GM18507 (cell line): Measurements from ENCODE around the gene KCTD17.

Experiments used
- DNase-seq: peaks from one replicate; pipeline ENCODE4 v3.0.0; 2011; ENCODE audit warnings: low read depth; ENCODE audit not compliant: insufficient read length; ENCODE audit errors: extremely low spot score
- FAIRE-seq: peaks from 2 replicates; lab custom pipeline; 2011; peaks lifted over from hg19 to GRCh38; lab: Jason Lieb, UNC

Gene KCTD17

DNA sequence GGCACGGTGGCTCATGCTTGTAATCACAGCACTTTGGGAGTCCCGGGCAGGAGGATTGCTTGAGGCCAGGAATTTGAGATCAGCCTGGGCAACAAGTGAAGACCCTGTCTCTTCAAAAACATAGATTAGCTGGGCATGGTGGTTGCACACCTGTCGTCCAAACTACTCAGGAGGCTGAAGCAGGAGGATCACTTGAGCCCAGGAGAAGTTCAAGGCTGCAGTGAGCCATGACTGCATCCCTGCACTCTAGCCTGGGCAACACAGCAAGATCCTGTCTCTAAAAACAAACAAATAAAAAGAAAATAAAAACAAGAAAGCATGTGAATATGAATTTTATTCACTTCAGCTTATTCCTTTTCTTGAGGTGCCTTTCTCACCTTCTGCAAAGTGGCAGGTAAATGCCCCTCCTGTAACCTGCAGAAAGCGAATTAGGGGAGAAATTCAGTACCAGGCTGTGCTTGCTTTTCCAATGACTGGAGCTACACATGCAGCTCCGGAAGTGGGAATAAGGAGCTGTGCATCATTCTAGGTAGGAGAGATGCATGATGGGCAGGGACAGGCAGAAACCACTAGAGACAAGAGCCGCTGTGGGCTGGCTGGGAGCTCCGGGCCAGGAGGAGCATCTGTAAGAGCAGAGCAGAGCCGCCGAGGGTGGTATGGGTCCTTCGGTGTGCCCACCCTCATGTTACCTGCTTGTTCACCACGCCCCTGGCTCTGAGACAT, 14.7 kb upstream of the KCTD17 start:
- DNase-seq (no peak), FAIRE-seq (no peak)

DNA sequence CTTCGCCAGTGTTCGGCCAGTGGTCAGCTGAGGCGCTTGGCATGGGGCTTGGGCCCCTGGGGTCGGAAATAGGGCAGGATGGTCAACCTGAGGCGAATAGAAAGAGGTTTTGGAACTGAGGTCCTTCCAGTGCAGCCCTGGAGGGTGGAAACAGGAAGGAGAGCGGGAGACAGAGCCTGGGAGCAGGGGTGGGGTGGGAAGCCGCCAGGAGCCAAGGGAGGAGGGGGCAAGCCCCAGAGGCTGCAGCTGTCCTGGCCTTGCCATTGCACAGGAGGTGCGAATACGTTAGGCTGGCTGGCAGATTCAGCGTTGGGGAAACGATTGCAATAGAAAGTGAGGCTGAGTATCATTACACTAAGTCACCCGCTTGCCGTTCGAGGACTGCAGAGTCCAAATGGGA, 13.9 kb upstream of the KCTD17 start:
- no peak for FAIRE-seq
- no peak for DNase-seq

DNA sequence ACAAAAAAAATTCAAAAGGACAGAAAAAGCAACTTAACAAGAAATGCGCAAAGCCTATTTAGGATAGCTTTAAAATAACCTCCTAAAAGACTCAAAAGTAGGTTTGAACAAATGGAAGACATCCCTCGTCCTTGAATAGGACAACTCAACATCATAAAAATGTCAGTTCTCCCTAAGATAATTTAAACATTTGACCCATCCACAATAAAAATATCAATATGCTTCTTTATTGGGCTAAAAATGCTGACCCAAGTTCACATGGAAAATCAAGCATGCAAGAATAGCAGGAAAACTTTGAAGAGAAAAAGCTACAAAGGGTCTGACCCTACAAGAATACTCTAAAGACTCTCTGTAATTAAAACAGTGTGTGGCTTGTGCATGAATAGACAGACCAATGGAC, 12.1 kb upstream of the KCTD17 start:
- no peak for FAIRE-seq

DNA sequence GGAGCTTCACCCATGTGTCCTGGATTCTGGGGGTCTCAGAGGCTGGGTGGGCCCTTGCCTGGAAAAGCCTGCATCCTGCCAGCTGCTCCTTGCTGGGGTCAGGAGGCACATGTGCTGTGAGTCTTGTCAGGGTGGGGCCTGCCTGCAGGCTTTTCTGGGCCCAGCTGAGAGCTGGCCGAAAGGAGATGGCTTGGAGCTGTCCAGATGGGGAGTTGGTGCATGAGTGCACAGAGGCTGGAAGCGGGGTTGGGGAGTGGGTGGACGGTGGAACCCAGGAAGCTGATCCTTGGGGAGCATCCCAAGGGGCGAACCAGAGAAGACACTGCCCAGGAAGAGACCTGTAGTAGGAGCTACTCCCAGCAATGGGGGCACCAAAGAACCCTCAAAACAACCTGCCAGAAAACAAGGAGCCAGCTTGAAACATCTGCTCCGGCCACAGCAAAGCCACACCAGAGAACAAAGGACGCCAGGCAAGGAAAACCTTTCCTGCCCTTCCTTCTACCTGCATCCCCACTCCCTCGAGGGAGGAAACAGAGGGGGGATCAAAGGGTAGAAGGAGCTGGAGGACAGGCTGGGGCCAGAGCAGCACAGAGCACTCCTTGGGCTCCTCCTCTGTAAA, 8.2 kb upstream of the KCTD17 start:
- FAIRE-seq (no peak), DNase-seq (no peak)

More for the DNA sequence above, 12.1 kb upstream of the KCTD17 start:
- no peak for DNase-seq

DNA sequence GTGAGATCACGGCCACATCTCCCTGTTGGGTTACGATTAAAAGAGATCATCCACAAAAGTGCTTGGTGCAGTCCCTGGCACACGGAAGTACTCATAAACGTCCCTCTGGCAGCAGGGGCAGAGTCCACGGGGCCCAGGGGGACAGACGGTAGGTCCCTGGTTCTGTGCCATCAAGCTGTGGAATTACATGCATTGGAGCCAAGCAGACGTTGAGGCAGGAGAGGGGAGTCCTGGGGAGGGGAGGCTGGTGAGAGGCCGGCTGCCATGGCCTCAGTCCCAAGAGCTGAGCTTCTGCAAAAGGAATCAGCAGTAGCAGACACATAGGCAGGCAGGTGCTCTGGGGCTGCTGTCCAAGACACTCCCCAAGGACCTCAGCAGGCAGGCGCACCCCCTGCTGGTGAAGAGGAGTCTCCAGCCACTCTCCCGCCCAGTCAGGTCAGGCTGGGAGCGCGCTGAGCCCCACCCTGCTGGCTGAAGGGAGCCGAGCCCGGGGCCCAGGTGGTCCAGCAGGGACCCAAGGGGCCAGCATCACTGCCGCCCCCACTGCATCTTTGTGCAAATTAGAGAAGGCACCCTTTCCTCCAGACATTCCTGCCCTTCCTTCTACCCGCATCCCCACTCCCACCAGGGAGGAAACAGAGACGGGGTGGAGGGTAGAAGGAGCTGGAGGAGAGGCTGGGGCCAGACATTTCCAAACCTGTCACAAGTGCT, 7.6 kb upstream of the KCTD17 start:
- DNase-seq = peak; percentile 82
- peak; percentile 88 for FAIRE-seq

DNA sequence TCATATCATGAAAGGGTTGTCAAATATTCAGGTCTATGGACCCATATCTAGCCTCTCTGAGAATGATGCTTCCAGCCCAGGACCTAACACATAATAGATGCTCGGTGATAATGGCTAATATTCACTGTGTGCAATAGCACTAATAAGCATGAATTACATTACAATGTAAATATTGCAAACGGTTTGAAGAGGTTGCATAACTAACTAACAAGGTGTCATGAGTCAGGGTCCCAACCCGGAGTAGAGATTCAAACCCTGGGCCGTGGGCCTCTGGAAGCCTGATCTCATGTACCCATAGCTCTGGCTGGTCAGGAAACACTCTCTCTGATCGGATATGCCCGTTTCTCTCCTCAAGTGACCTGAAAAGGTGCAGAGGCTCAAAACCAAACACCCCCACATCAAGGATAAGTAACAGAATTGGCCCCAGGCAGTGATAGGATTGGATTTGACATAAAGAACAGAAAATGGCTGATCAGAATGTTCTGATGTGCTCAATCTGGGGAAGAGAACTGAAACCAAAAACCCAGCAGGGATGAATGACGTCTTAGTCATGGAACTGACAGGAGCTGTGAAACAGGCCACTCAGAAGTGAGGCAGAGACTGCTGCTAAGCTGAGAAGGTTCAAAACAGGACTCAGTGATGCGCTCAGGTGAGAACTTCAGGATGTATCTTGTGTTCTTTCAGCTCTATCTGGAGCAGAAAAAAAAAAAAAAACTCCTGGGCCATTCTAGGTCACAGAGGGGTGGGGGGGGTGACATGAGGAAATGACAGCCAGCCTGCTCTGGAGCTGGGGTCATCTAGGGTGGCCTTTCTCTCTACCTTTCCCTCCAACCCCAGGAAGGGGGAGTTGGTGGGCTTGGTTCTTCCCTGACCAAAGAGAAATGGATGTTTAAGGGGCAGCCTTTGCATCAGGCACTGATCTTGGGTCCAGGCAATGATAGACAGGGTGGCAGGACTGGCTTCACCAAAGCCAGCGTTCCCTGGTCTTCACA, 6.6 kb upstream of the KCTD17 start:
- peak; percentile 39 for FAIRE-seq
- no peak for DNase-seq

DNA sequence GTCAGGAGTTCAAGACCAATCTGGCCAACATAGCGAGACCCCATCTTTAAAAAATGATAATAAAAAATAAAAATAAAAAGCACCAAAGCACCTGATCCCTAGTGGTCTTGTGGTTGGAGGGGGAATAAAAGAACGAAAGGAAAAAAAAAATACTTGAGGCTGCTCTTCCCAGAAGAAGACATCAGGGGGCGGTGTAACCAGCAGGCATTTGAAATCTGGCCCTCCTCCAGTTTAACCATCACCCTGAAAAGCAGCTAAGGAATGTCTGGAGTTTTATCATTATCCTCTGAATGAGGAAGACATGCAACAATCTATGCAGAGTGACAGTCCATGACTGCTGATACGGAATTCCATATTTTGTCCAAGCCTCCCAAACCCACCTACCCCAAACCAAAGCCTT, 5.6 kb upstream of the KCTD17 start:
- FAIRE-seq = peak; percentile 44
- DNase-seq = no peak

DNA sequence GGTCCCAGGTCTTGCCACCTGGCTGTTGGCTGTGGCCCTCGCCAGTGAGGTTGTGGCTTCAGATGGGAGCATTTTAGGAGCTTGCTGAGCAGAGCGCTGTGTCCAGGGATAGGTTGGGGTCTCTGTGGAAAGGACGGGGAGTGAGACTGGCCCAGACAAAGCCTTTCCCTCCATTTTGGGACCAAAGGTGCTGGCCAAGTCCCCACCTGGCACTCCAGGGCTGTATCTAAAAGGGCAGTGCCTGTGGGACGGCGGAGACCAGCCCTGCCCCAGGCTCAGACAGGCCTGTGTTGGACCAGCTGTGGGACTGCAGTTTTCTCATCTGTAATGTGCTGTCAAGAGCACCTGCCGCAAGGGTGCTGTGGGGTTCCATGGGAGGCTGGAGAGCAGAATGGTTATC, 5.0 kb upstream of the KCTD17 start:
- DNase-seq (no peak), FAIRE-seq (no peak)

DNA sequence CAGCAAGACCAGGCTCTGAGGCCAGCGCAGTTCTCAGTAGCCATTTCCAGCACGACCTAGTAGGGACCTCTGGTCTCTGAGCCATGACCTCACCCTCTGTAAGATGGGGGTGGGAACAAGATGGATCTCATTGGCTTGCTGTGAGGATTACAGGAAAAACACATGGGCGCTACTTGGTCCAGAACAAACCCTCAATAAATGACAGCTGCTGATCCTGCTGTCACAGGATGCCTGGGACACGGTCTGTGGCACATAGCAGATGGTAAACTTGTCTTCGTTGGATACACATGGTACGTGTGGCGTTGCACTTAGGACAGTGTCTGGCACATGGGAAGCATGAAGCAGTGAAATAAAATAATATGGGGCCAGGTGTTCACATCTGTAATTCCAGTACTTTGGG, 4.5 kb upstream of the KCTD17 start:
- no peak for FAIRE-seq
- no peak for DNase-seq

DNA sequence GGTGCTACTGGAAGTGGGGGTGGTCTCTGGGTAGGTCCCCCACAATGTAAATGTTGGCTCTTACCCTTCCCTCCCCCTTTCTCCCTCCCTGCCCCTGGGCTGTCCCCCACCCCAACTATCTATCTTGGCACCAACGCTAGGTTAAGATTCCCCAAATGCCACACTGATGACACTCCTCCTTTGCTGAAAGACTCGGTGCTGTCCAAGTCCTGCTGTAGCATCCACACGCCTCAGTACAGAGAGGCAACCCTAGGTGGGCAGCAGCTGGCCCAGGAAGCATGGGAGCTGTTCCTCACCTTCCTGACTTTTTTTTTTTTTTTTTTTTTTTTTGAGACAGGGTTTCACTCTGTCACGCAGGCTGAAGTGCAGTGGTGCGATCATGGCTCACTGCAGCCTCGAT, 3.4 kb upstream of the KCTD17 start:
- no peak for FAIRE-seq

DNA sequence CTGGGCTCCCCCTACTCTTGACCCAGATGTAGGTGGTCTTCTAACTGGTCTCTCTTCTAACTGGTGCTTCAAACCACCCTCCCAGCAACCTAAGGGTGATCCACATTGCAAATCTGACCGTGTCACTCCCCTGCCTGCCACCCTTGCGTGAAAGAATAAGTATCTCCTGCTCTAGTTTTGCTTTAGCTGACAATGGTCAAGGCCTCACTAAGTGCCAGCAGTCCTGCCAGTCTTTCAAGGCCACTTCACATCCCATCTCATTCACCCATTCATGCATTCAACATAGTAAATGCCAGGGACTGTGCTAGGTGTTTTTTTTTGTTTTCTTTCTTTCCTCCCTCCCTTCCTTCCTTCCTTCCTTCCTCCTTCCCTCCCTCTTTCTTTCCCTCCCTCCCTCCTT, 2.3 kb upstream of the KCTD17 start:
- no peak for FAIRE-seq
- DNase-seq = no peak

More for the DNA sequence above, 3.4 kb upstream of the KCTD17 start:
- no peak for DNase-seq

DNA sequence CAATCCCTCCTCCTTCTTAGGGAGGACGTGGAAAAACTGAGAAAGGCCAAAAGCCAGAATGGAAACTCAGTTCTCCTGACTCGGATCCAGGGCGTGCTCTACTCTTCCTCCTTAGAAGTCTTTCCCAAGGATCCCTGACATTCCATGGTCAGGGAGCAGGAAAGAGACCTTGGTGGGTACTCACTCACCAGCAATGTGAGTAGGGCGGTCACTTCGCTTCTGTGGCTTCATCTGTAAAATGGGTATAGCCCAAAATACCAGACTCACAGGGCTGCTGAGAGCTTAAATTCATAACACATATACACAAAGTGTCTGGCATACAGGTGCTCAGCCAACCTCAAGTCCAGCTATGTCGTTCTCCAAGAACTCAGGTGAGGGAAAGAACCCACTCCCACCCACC, 629 bp upstream of the KCTD17 start:
- FAIRE-seq (no peak), DNase-seq (no peak)

DNA sequence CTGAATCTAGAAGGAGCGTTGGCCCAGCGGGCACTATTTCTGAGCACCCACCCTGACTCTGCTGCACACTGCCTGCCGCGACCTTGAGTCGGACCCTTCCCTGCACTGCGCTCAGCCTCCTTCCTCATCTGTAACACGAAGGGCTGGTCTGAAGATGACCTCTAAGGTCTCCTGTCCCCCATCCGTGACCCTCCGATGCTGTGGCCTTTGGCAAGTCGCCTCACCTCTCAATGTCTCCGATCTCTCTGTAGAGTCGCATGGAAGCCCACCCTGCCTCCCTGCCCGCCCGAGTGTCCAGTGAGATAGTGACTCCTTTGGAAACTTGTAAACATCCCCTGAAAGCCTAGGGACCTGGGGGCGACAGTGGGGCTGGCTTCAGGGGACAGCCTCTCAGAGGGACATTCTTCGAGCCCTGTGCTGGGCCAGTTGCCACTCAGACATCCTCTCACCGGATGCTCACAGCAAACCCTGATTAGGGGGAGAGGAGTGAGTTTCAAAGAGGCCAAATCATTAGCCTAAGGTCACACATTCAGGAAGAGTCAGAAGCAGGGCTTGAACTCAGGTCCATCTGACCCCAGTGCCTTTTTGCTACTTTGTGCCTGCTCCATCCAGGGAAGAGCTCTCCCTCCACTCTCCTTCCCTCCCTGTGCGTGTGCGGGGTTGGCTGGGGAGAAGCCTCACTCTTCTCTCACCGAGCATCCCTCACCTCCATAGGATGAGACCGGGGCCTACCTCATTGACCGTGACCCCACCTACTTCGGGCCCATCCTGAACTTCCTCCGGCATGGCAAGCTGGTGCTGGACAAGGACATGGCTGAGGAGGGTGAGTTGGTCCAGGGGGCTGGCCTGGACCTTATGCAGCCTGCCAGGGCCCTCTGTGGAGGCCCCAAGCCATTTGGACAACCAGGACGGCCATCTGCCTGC, 1.1 kb downstream of the KCTD17 start:
- FAIRE-seq = no peak
- no peak for DNase-seq

DNA sequence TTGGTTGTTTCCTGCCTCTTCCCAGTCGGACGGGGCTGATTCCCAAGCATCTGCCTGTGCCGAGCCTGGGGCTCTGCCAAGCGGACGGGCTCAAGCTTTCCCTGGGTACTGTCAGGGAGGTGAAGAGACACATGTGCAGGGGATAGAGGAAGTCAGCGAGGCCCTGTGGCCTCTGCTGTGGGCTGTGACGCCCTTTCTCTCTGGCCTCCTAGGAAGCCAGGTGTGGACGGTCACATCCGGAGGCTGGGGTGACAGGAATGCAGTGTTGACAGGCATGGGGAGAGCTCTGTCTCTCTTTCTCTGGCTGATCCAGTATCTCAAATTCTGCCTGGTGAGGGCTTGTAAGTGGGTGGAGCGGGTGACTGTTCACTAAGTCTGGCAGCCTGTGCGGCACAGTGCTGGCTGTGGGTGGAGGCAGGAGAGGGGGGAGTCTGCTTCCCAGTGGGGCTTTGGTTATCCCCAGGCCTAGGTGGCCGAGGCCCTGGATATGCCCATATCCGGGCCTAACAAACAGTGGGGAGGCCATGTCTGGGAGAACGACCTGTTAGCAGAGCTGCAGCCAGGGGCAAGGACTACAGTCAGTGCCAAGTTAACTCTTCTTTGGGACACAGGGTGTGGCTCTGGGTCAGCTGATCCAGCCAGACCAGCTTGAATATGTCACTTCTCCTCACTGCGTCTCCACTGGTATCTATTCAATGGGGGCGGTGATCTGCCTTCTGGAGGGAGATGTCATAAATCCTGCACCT, 1.9 kb downstream of the KCTD17 start:
- DNase-seq = no peak
- FAIRE-seq = no peak

DNA sequence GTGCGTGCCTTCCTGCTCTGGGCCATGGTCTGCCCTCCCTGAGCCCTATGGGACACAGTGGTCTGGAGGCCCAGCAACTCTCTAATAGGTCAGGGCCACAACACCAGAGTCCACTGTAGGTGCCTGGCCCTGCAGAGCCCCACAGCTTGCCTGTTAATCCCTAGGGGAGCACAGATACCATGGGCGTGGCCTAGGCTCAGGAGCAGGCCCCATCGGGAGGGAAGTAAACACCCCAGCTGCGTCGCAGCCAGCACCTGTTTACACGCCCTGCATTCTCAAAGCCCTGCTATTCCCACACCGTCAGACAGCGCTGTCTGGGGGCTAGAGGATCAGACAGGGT, 2.5 kb downstream of the KCTD17 start:
- no peak for FAIRE-seq
- no peak for DNase-seq

DNA sequence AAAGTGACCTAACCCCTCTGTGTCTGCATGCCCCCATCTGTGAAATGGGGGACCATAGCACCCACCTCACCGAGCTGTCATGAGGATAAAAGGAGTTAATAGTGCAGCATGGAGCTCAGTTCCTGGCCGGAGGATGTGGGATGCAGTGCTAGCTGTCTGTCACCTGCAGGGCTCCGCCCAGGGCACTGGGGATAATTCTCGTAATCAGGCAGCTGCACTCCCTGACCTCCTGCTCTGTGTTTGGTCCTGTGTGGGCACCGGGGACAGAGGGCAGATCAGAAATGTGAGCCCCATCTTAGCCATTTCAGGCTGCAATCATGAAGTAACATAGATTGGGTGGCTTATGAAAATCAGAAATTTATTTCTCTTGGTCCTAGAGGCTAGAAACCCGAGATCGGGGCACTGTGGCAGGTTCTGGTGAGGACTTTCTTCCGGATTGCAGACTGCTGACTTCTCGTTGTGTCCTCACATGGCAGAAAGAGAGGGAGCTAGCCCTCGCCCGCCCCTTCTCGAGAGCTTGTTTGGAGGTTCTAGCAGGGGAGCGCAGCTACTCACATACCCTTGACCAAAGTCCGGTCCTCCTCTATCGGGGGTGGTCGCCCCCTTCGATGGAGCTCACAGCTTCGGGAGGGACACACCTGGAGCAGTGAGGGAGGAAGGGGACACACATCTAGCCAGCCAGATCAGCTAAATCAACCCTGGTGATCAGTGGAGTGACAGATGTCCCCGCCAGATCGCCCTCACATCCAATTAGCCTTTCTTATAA, 3.2 kb downstream of the KCTD17 start:
- FAIRE-seq (no peak), DNase-seq (no peak)

DNA sequence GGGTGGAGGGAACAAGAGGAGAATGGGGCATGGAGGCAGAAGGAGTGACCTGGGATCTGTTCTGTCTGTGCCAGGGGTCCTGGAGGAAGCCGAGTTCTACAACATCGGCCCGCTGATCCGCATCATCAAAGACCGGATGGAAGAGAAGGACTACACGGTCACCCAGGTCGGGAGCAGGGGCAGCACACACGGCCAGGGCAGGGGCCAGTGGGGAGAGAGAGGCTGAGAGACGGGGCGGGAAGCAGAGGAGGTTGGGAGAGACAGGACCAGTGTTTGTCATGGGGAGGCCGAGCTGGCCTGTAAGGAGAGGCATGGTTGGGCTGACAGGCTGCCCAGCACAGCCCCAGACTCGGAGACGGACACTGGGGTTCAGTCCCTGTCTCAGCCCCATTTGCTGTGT, 4.7 kb downstream of the KCTD17 start:
- FAIRE-seq = no peak

More for the DNA sequence above, 4.7 kb downstream of the KCTD17 start:
- DNase-seq = no peak
